Karpas-422 (cell line): Measurements from ENCODE around the gene PACSIN1. TPM values are rescaled to one million over a fixed set of nuclear protein-coding genes. Genes with fewer than 3 reads are reported as not detected.

Source experiments
- DNase-seq: peaks from one replicate; pipeline ENCODE4 v3.0.0-alpha.2; 2015
- H2AFZ ChIP-seq: fragments of 200-600 bp; sonication (generic); 2 replicates; pipeline ENCODE4 v1.6.1; 2014; ENCODE audit warnings: antibody characterized with exemption, low read length, mixed read lengths
- H3K27ac ChIP-seq: fragments of 200-600 bp; sonication (generic); 2 replicates; pipeline ENCODE4 v1.5.1; 2014; ENCODE audit warnings: mild to moderate bottlenecking, low read length, moderate library complexity
- H3K27me3 ChIP-seq: fragments of 200-600 bp; sonication (generic); 2 replicates; pipeline ENCODE4 v1.6.1; 2014; ENCODE audit warnings: low read length, mixed read lengths
- H3K36me3 ChIP-seq: fragments of 200-600 bp; sonication (generic); 2 replicates; pipeline ENCODE4 v1.6.1; 2014; ENCODE audit warnings: low read length, mixed read lengths; ENCODE audit not compliant: insufficient read depth
- H3K4me1 ChIP-seq: fragments of 200-600 bp; sonication (generic); 2 replicates; pipeline ENCODE4 v1.6.1; 2014; ENCODE audit warnings: mild to moderate bottlenecking, low read length, mixed read lengths
- H3K4me2 ChIP-seq: fragments of 200-600 bp; sonication (generic); 2 replicates; pipeline ENCODE4 v1.6.1; 2014; ENCODE audit warnings: low read length, low read depth, mild to moderate bottlenecking; ENCODE audit not compliant: poor library complexity, severe bottlenecking
- H3K4me3 ChIP-seq: fragments of 200-600 bp; sonication (generic); 2 replicates; pipeline ENCODE4 v1.5.1; 2014; ENCODE audit warnings: mild to moderate bottlenecking, antibody characterized with exemption, low read length, mixed read lengths
- H3K79me2 ChIP-seq: fragments of 200-600 bp; sonication (generic); 2 replicates; pipeline ENCODE4 v1.6.1; 2014; ENCODE audit warnings: mild to moderate bottlenecking, low read length, mixed read lengths
- H3K9ac ChIP-seq: fragments of 200-600 bp; sonication (generic); 2 replicates; pipeline ENCODE4 v1.6.0; 2014; ENCODE audit warnings: low read length
- H3K9me2 ChIP-seq: fragments of 200-600 bp; sonication (generic), shearing (Covaris generic); replicated peaks from 2 replicates; pipeline ENCODE4 v1.6.0; 2014; ENCODE audit warnings: mild to moderate bottlenecking, low read length, moderate library complexity; ENCODE audit not compliant: insufficient read depth
- H3K9me3 ChIP-seq: fragments of 300-700, 200-600 bp; sonication (generic); 2 replicates; pipeline ENCODE4 v1.6.1; 2014; ENCODE audit warnings: low read length, mixed read lengths
- H4K20me1 ChIP-seq: fragments of 200-600 bp; sonication (generic); 2 replicates; pipeline ENCODE4 v1.6.1; 2014; ENCODE audit warnings: mild to moderate bottlenecking, antibody characterized with exemption, low read length, low read depth; ENCODE audit not compliant: insufficient read depth
- total RNA-seq: library from RNA; depleted of rRNA; stranded (reverse); fragments of >200 nt; shearing (Covaris generic); gene quantifications from 2 replicates; pipeline ENCODE4 v1.2.3, GENCODE V29; 2014; ENCODE audit warnings: low replicate concordance

Gene PACSIN1
- total RNA-seq, 1 experiment from 2014 or later: not detected

- DNase-seq: no peak
- no peak overlapping the region for H3K9ac ChIP-seq
- no peak overlapping the region for H3K4me3 ChIP-seq
- H3K27ac ChIP-seq: no peak overlapping the region
- no peak overlapping the region for H3K4me2 ChIP-seq
- no peaks in the 10 kb centered on the region for H3K27me3 ChIP-seq
- H3K9me3 ChIP-seq: no peaks in the 10 kb centered on the region
- no peak overlapping the region for H2AFZ ChIP-seq
- H3K9me2 ChIP-seq: no peaks in the 10 kb centered on the region
- no peaks in the 10 kb centered on the region for H3K79me2 ChIP-seq
- no peaks in the 10 kb centered on the region for H3K4me1 ChIP-seq
- H3K36me3 ChIP-seq: no peaks in the 10 kb centered on the region
- no peaks in the 10 kb centered on the region for H4K20me1 ChIP-seq
These were observed 51.6 kb downstream of the PACSIN1 start for GRCh38 chr6:34517461-34517881.

- Histone ChIP-seq H2AFZ (no peak overlapping the region), H3K4me2 (no peak overlapping the region), H3K27ac (no peak overlapping the region), H3K4me1 (no peaks in the 10 kb centered on the region), H3K36me3 (no peaks in the 10 kb centered on the region), H3K9me2 (no peaks in the 10 kb centered on the region), H4K20me1 (no peaks in the 10 kb centered on the region), H3K4me3 (no peak overlapping the region), H3K9ac (no peak overlapping the region), H3K9me3 (no peaks in the 10 kb centered on the region), H3K27me3 (no peaks in the 10 kb centered on the region), H3K79me2 (no peaks in the 10 kb centered on the region)
- no peak for DNase-seq
These were observed 52.1 kb downstream of the PACSIN1 start for GRCh38 chr6:34517966-34518365.

DNA sequence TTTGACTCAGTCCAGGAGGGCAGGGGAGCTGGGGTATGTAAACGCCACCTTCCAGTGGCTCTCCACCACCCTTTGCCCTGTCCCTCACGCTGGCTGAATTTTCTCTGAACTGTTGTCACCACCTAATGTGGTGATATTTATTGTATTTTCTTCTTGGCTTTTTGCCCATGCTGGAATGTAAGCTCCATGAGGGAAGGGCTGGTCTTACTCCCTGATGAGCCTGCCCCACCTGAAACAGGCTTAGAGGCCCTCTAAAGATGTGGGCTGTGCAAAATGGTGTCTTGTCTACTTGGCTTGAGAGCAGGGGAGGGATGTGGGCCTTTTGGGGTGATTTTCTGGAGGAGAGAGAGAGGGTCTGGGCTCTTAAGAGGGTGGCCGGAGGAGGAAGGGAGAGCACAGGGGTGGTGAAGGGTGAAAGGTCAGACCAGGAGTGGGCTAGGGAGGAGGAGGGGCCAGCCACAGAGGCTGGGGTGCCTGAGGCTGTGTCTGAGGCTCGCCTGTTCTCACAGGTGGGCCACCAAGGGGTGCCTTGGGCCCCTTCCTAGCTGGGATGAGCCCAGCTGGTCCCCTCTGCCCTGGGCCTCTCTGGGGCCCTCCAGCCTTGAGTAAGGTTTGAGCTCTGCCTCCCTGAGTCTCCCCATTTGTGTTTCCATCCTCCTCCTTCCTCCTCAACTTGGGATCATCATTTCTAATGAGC, 52.9 kb downstream of the PACSIN1 start:
- H3K9ac ChIP-seq: no peak overlapping the region
- no peaks in the 10 kb centered on the region for H3K4me1 ChIP-seq
- no peaks in the 10 kb centered on the region for H3K36me3 ChIP-seq
- H3K4me2 ChIP-seq: no peak overlapping the region
- no peak overlapping the region for H2AFZ ChIP-seq
- no peaks in the 10 kb centered on the region for H3K27me3 ChIP-seq
- H3K9me2 ChIP-seq: no peaks in the 10 kb centered on the region
- H3K27ac ChIP-seq: no peak overlapping the region
- DNase-seq: no peak
- H3K4me3 ChIP-seq: no peak overlapping the region
- no peaks in the 10 kb centered on the region for H4K20me1 ChIP-seq
- H3K79me2 ChIP-seq: no peaks in the 10 kb centered on the region
- no peaks in the 10 kb centered on the region for H3K9me3 ChIP-seq

- H2AFZ ChIP-seq: no peak overlapping the region
- no peaks in the 10 kb centered on the region for H3K9me2 ChIP-seq
- H3K4me2 ChIP-seq: no peak overlapping the region
- no peaks in the 10 kb centered on the region for H3K4me1 ChIP-seq
- no peaks in the 10 kb centered on the region for H4K20me1 ChIP-seq
- no peaks in the 10 kb centered on the region for H3K27me3 ChIP-seq
- H3K9ac ChIP-seq: no peak overlapping the region
- H3K9me3 ChIP-seq: no peaks in the 10 kb centered on the region
- no peaks in the 10 kb centered on the region for H3K36me3 ChIP-seq
- no peak for DNase-seq
- no peak overlapping the region for H3K27ac ChIP-seq
- no peaks in the 10 kb centered on the region for H3K79me2 ChIP-seq
- no peak overlapping the region for H3K4me3 ChIP-seq
These were observed 54.2 kb downstream of the PACSIN1 start for GRCh38 chr6:34519971-34520644.

GRCh38 chr6:34520645-34521462, 55.0 kb downstream of the PACSIN1 start:
- Histone ChIP-seq H3K27me3 (no peaks in the 10 kb centered on the region), H3K9me3 (no peaks in the 10 kb centered on the region), H4K20me1 (no peaks in the 10 kb centered on the region), H3K4me1 (no peaks in the 10 kb centered on the region), H3K9me2 (no peaks in the 10 kb centered on the region), H3K27ac (no peak overlapping the region), H3K36me3 (no peaks in the 10 kb centered on the region), H3K4me3 (no peak overlapping the region), H3K9ac (no peak overlapping the region), H3K79me2 (no peaks in the 10 kb centered on the region), H3K4me2 (no peak overlapping the region), H2AFZ (no peak overlapping the region)
- no peak for DNase-seq

DNA sequence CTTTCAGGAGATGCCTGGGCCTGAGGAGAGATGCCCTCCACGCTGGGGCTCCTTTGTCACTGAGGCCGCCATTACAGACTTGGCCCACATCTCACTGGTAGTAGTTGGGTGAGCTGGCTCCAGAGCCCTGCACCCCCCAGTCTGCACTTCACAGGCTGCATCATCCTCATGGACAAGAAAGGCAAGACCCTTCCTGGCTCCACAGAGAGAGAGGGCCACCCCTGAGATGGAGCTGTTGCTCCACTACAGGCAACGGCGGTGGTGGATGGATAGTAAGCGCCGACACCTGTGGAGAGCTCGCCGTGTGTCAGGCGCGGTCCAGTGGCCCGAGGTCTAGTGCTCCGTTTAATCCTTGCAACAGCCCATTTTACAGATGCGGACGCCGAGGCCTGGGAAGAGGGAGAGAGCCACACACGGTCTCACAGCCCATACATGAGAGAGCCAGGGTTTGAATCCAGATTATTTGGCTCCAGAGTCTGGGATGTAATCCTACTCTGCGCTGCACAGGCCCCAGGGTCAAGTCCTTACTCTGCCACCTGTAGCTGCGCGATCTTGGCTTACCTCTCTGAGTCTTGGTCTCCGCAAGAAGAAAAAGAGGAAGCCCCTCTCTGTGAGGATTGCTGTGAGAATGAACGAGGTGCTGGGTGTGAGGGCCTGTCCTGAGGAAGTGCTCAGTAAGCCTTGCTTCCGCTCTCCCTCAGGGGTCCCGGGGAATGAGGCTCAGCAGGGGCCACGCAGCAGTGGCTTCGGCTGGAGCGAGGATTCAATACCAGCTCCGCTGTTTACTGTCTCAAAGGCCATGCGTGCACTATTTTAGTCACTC, 55.8 kb downstream of the PACSIN1 start:
- no peak overlapping the region for H3K27ac ChIP-seq
- H3K79me2 ChIP-seq: no peaks in the 10 kb centered on the region
- no peak overlapping the region for H3K9ac ChIP-seq
- H2AFZ ChIP-seq: no peak overlapping the region
- no peaks in the 10 kb centered on the region for H3K9me2 ChIP-seq
- no peak overlapping the region for H3K4me3 ChIP-seq
- no peaks in the 10 kb centered on the region for H4K20me1 ChIP-seq
- H3K27me3 ChIP-seq: no peaks in the 10 kb centered on the region
- no peak overlapping the region for H3K4me2 ChIP-seq
- DNase-seq: no peak
- peaks cover 3% of the 10 kb centered on the region for H3K4me1 ChIP-seq
- no peaks in the 10 kb centered on the region for H3K9me3 ChIP-seq
- H3K36me3 ChIP-seq: no peaks in the 10 kb centered on the region

- Histone ChIP-seq H3K4me2 (no peak overlapping the region), H2AFZ (no peak overlapping the region), H3K9me3 (no peaks in the 10 kb centered on the region), H3K9ac (no peak overlapping the region), H3K36me3 (no peaks in the 10 kb centered on the region), H3K9me2 (no peaks in the 10 kb centered on the region), H3K27me3 (no peaks in the 10 kb centered on the region), H3K4me3 (no peak overlapping the region), H3K27ac (no peak overlapping the region), H4K20me1 (no peaks in the 10 kb centered on the region), H3K79me2 (no peaks in the 10 kb centered on the region), H3K4me1 (peaks cover 11% of the 10 kb centered on the region)
- no peak for DNase-seq
These were observed 56.9 kb downstream of the PACSIN1 start for GRCh38 chr6:34522761-34523160.
